A549 (cell line): ENCODE measurements around the gene PPME1.

Experiments used
- BHLHE40 ChIP-seq: IDR thresholded peaks from 2 replicates; pipeline ENCODE4 v1.6.1; 2012; ENCODE audit warnings: low read depth, low read length, inconsistent platforms
- HOXA7 ChIP-seq: fragments of 250-450 bp; sonication (Bioruptor Pico); IDR thresholded peaks from 2 replicates; pipeline ENCODE4 v1.5.0; 2020; ENCODE audit warnings: mild to moderate bottlenecking, moderate library complexity
- JUNB ChIP-seq: fragments of >200 bp; sonication (Bioruptor Twin); formaldehyde crosslinking; IDR thresholded peaks from 2 replicates; pipeline ENCODE4 v1.6.1; 2016
- NR3C1 ChIP-seq: fragments of >200 bp; sonication (Bioruptor Twin); formaldehyde crosslinking; IDR thresholded peaks from 3 replicates; pipeline ENCODE4 v1.6.1; 2017
- POLR2A ChIP-seq: IDR thresholded peaks from 2 replicates; pipeline ENCODE4 v1.6.1; 2012; ENCODE audit warnings: mild to moderate bottlenecking, low read length
- POLR2AphosphoS2 ChIP-seq: conservative IDR thresholded peaks from 2 replicates; pipeline ENCODE4 v1.6.1; 2012; ENCODE audit warnings: low read length, improper control_type of control experiment, inconsistent platforms
- TF ChIP-seq, protein P1 (sequence below): fragments of >200 bp; sonication (Bioruptor Twin); formaldehyde crosslinking; IDR thresholded peaks from 3 replicates; pipeline ENCODE4 v1.5.1; 2016
- TF ChIP-seq, protein P2 (sequence below): fragments of 250-450 bp; sonication (Bioruptor Pico); IDR thresholded peaks from 2 replicates; pipeline ENCODE4 v1.5.0; 2021; ENCODE audit warnings: mild to moderate bottlenecking, moderate library complexity, borderline replicate concordance
- TF ChIP-seq, protein P3 (sequence below): IDR thresholded peaks from 2 replicates; pipeline ENCODE4 v1.6.1; 2012
- TF ChIP-seq, protein P4 (sequence below): IDR thresholded peaks from 2 replicates; pipeline ENCODE4 v1.6.1; 2012; ENCODE audit warnings: low read depth, borderline replicate concordance

DNA sequence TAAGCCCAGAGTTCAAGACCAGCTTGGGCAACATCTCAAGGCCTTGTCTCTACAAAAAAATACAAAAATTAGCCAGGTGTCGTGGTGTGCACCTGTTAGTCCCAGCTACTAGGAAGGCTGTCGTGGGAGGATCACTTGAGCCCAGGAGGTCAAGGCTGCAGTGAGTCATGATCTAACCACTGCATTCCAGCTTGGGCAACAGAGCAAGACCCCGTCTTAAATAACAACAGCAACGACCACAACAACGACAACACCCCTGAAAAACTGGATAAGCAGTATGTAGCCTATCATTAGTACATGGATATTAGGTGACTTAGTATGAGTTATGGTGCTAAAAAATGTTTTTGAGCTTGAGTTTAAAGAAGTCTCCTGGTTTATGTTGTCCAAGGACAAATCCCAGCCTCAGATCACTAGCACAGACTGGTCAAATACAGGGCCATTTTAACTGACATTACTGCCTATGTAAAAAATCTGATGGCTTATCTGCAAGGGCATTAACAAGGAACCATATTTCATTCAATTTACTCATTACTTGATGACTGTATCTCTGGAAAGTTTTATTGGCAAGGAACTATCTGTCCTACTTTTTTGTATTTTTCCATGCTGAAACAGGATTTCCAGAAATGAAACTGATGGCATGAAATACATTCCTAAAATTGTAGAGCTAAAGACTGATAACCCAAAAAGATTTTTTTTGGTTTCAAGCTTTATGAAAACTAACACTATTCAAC, 23.7 kb upstream of the PPME1 start:
- no peak for TF ChIP-seq POLR2A
- TF ChIP-seq, protein P1, sequence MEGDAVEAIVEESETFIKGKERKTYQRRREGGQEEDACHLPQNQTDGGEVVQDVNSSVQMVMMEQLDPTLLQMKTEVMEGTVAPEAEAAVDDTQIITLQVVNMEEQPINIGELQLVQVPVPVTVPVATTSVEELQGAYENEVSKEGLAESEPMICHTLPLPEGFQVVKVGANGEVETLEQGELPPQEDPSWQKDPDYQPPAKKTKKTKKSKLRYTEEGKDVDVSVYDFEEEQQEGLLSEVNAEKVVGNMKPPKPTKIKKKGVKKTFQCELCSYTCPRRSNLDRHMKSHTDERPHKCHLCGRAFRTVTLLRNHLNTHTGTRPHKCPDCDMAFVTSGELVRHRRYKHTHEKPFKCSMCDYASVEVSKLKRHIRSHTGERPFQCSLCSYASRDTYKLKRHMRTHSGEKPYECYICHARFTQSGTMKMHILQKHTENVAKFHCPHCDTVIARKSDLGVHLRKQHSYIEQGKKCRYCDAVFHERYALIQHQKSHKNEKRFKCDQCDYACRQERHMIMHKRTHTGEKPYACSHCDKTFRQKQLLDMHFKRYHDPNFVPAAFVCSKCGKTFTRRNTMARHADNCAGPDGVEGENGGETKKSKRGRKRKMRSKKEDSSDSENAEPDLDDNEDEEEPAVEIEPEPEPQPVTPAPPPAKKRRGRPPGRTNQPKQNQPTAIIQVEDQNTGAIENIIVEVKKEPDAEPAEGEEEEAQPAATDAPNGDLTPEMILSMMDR: no peak
- no peak for TF ChIP-seq HOXA7 (CRISPR knock-in tag)
- TF ChIP-seq NR3C1: no peak
- TF ChIP-seq, protein P2, sequence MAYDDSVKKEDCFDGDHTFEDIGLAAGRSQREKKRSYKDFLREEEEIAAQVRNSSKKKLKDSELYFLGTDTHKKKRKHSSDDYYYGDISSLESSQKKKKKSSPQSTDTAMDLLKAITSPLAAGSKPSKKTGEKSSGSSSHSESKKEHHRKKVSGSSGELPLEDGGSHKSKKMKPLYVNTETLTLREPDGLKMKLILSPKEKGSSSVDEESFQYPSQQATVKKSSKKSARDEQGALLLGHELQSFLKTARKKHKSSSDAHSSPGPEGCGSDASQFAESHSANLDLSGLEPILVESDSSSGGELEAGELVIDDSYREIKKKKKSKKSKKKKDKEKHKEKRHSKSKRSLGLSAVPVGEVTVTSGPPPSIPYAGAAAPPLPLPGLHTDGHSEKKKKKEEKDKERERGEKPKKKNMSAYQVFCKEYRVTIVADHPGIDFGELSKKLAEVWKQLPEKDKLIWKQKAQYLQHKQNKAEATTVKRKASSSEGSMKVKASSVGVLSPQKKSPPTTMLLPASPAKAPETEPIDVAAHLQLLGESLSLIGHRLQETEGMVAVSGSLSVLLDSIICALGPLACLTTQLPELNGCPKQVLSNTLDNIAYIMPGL (CRISPR knock-in tag): no peak
- TF ChIP-seq, protein P3, sequence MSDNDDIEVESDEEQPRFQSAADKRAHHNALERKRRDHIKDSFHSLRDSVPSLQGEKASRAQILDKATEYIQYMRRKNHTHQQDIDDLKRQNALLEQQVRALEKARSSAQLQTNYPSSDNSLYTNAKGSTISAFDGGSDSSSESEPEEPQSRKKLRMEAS: no peak
- TF ChIP-seq, protein P4, sequence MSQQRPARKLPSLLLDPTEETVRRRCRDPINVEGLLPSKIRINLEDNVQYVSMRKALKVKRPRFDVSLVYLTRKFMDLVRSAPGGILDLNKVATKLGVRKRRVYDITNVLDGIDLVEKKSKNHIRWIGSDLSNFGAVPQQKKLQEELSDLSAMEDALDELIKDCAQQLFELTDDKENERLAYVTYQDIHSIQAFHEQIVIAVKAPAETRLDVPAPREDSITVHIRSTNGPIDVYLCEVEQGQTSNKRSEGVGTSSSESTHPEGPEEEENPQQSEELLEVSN: no peak
- TF ChIP-seq BHLHE40: no peak
- TF ChIP-seq POLR2AphosphoS2: no peak
- TF ChIP-seq JUNB: no peak
